Germinal center (tissue), 1 donor: ENCODE data around the gene ESPL1.

ENCODE experiments used
- DNase-seq: peaks from one replicate; pipeline ENCODE4 v3.0.0; 2012; ENCODE audit warnings: mixed read lengths, low spot score

The ESPL1 gene

GRCh38 chr12:53267999-53268629 is at the start of gene ESPL1:
TSS of gene ESPL1 (plus strand) at chr12:53268299. CDS start at chr12:53268767, 468 bp downstream.
- peak; percentile 93 for DNase-seq

DNA sequence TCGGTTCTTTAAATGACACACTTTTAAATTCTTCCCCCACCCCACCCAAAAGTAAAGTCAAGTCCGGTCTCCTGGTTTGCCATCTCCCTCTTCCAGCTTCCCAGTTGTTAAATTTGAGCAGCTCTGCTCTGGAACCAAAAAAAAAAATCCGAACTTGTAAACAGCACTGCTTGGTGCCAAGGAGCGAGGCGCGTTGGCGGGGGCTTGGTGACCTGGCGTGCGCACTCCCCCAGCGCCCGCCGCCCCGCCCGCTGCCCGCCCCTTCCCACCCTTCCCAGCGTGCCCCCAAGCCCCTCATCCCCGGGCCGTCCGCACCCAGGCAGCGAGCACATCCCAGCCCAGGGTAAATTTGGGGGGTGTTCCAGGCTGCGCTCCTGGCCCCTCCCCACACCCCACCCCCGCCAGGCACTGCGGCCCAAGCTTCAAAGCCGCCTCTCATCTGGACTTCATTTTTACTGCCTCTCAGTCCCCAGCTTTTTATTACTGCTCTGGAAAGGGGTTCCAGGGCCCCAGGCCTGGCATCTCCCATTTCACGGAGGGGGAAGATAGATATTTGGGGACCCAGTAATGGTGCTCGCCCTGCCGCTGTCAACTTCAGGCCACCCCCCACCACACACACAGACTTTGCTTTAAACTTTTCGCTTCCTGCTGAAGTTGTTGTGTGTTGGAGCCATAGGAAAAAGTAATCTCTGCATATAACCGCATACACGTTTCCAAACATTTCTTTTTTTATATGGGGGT is 49.4 kb upstream of the ESPL1 start:
- DNase-seq = no peak

GRCh38 chr12:53219292-53219955 is 48.7 kb upstream of the ESPL1 start:
- peak; percentile 29 for DNase-seq

DNA sequence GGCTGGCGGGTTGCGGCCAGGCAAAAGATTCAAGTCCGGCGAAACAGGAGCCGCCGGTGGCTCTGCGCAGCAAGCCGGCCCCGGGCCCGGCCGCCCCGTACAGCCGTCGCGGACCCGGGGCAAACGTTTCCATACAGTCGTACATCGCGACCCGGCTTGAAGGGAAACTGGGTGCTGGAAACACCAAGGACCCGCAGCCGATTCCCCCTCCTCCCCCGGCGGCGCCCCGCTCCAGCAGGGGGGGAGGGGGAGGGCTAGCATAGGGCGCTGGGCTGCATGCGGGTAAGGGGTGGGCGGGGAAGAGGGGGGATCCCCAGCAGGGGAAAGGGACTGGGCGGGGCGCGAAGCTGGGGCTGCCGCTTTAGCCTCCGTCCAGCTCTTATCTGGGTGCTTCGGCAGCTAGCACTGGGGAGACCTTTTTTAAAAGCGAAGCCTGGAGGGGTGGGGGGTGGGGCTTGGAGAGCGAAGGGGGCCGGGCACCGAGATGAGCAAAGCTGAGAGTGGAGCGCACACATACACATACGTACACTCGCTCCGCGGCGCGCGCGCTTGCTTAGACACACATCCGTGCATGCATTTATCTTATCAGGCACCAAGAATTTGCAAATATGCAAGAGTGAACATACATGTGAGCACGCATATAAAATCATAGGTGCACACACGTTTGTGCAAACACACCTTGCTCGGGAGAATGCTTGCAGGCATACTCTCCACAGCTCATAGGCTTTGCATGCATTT is 48.0 kb upstream of the ESPL1 start:
- DNase-seq = peak; percentile 78

DNA sequence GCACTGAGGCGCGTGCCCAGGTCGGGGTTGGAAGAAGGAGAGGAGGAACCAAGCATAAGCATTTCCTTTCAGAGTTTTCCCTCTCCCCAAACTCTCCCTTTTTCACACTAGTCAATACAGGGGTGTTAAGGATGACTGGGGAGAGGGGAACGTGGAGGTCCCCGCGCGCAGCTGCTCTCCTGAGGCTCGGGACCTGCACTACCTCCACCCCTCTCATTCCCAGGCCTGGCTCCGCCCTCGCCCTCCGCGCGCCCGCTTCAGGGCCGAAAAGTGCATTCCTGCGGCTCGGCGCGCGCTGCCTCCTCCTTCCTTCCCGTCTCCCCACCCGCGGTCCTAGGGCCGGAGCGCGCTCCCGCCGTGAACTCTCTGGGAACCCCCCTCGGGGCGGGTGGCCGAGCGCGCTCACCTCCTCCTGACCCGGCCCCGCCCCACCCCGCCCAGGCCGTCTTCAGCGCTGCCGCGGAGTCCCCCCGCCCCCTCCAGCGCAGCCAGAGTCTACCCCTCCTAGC is 47.4 kb upstream of the ESPL1 start:
- peak; percentile 91 for DNase-seq

DNA sequence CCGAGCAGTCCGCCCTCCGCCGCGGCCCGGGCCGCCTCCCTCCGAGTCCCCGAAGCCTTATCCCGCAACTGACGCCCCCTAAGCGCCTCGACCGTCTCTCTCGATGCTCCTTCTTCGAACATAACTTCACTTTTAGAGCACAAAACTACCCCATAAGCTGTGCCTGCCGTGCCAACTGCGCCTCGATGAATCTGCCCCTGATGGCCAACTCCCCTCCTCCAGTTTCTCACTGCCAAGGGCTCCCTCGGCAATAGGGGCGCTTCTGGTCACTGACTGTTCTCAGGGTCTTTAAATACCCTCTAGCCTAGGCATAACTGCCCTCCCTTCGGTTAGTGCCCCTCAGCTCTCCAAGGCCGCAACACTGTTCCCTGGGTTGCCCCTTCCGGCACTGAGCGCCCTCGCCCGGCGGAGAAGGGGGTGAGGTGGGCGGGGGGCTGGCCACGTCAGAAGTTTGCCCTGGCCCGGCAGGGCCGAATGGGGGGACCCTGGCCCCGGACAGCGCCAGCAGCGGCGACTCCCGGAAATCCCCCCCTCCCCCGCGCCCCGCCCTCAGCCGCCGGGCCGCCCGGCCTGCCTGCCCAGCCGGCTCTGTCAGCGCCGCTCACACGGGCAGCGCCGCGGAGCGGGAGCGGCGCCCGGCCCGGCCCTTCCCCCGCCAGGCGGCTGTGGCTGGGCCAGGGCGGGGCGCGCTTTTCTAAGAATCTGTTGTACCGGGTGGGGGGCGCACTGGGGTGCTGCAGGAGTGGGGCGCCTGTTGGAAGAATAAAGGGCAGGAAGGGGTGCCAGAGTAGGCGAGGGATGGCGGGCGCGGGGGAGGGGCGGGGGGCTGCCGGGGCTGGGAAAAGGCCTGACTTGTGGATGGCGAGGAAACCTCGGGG is 46.7 kb upstream of the ESPL1 start:
- DNase-seq = peak; percentile 74

DNA sequence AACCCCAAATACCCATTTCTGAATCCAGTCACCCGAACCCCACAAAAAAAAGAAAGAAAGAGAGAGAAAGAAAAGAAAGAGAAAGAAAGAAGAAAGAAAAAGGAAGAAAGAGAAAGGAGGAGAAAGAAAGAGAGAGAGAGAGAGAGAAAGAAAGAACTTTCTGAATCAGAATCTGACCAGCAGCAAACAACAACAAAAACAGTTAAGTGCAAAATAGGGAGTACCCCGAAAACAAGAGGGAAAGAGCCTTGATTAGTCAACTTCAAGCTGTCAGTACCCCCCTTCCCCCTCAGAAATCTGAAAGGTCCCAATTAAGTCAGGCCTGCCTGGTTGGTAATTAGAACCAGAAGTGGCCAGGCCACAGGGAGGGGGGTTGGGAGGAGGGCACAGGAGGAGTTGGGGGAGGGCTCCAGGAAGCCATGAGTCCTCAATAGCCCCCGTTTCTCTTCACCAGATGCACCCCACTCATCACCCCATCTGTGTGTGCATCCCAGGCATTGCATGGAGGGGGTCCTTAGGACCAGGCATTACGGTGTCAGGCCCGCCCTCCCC is 45.9 kb upstream of the ESPL1 start:
- no peak for DNase-seq

DNA sequence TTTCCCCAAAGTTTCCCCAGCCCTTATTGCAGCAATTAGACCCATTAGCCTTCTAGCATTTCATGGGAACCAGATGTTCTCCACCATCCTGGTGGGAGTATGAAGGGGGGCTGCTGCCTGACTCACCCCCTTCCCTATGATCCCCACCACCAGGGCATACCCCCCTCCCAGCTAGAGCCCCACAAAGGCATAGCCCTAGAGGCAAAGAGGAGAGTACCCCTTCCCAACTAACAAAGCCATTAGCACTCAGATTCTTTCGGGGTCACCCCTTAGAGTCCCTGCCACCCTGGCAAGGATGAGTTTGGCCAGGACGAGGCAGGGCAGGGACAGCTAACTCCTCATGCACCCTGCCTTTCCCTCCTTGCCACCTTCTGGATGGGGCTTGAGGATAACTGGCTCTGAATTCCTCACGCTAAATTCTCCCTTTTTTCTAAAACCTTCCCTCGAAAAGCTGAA is 45.3 kb upstream of the ESPL1 start:
- DNase-seq = no peak

- no peak for DNase-seq
These were observed 44.6 kb upstream of the ESPL1 start for GRCh38 chr12:53223389-53224060.

DNA sequence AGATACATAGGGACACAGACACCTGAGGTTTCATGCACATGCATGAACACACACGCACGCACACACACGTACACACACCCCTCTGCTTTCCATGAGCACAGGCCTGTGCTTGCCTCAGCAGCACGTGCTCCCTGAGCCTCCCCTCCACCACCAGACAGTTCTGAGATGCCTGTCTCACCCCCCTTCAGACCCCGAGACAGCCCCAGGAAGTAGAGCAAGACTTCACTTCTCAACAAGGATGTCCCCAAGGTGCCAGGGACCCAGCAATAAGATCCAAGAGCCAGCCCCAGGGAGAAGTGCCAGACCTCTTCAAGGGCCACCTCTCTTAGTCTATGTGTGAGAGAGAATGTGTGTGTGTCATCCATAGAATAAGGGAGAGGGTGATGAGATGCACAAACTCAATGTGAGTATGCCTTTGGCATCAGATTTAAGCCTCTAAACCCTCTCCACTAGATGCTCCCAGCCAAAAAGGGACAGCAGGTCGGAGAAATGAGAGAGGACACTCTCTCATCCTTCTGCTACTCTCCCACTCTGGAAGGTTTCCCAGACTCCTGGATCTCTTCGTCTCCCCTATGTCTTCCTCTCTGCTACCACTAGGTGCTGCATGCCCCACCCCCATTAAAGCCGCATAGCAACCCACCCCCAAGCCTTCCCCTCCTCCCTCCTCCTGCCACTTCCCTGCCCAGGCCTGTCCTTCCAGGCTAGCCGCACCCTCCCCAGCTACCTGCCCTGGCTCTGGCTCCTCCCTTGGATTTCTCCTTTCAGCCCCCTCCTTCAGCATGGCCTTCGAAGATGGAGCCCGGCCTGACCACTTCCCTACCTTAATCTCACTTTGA is 43.8 kb upstream of the ESPL1 start:
- DNase-seq = no peak

- DNase-seq = no peak
These were observed 43.0 kb upstream of the ESPL1 start for GRCh38 chr12:53224897-53225634.

GRCh38 chr12:53225635-53226424 is 42.3 kb upstream of the ESPL1 start:
- no peak for DNase-seq

DNA sequence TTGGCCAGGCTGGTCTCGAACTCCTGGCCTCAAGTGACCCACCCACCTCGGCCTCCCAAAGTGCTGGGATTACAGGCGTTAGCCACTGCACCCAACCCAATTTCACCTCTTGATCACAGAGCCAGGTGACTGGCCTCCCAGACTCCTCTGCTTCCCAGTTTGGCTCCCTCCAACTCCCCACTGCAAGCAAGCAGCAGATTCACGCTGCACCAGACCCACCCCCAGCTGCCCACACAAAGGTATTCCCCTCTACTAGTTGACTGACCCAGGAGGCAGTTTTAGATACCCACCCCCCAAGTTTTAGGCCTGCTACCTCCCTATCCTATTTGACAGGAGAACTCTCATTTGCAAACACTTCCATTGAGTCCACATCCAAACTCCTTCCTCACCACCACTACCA is 41.3 kb upstream of the ESPL1 start:
- DNase-seq = no peak

GRCh38 chr12:53227341-53227740 is 40.8 kb upstream of the ESPL1 start:
- no peak for DNase-seq

- no peak for DNase-seq
These were observed 40.3 kb upstream of the ESPL1 start for GRCh38 chr12:53227836-53228235.

DNA sequence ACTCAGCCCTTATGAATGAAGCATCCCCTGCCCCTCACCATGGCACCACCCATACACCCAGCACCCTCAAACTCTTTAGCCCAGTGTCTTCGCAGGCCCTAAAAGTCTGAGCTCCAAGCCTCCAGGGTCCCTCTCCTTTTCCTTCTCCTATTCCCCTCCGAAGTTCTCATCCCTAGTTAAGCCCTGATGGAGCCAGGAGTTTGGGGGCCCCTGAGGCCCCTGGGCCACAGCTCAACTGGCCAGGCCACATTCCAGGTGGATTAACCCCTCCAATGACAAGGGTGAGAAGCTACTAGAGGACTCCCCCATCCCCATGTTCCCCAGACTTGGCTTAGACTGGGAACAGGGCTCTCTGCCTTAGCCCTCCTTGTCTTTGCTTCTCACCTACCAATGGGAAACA is 38.6 kb upstream of the ESPL1 start:
- no peak for DNase-seq

DNA sequence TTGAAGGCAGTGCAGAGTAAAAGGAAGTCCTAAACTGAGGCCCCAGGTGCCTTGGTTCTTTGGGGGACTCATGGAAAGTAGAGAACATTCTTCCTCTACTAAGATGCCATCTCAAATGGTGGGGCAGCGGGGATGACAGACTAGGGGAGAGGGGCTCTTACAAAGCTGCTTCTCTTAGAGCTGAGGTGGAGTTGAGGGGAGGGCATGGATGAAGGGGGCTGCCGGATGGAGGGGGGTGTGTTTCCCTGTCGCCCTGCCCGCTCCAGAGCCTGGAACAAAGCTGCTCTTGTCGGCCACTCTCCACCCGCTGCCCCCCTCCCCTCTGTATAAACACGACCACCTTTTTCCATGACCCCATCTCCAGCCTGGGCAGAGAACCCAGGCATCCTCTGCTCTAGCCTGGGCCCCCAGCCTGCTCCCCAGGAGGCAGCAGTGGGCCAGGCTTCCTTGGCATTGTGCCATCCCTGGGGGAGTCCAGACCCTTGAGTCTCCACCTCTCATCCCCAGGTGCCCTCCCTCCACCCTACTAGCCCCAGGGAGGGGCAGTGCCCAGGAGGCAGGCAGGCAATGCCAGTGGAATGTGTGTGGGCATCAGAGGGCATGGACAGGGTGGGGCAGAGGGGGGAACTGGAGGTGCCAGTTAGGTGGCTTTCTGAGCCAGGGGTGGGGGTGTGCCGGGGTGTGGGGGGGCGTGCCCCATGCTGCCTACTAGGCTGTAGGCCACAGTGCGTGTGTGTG is 37.8 kb upstream of the ESPL1 start:
- DNase-seq = no peak
